KOPT-K1 (cell line): ENCODE results near the gene ADAMTSL4.

Experiments
- H3K27ac ChIP-seq: fragments of 200-600 bp; sonication (generic); 2 replicates; pipeline ENCODE4 v1.5.1; 2016; ENCODE audit warnings: antibody characterized with exemption, mild to moderate bottlenecking, low read depth, low read length; ENCODE audit not compliant: poor library complexity, severe bottlenecking
- H3K36me3 ChIP-seq: fragments of 200-600 bp; sonication (generic); 2 replicates; pipeline ENCODE4 v1.5.1; 2017; ENCODE audit warnings: antibody characterized with exemption, mild to moderate bottlenecking, low read length, moderate library complexity; ENCODE audit not compliant: insufficient read depth
- H3K9me3 ChIP-seq: fragments of 200-600 bp; sonication (generic); 2 replicates; pipeline ENCODE4 v1.5.1; 2017; ENCODE audit warnings: antibody characterized with exemption, low read length, mild to moderate bottlenecking; ENCODE audit not compliant: insufficient read depth, poor library complexity, severe bottlenecking

Gene ADAMTSL4

GRCh38 chr1:150548632-150549495 is at the start of gene ADAMTSL4:
TSS of gene ADAMTSL4 (plus strand) at chr1:150549408. CDS start at chr1:150552289, 2,881 bp downstream.
- H3K9me3 ChIP-seq = no peaks in the 10 kb centered on the region
- H3K36me3 ChIP-seq = no peaks in the 10 kb centered on the region
- H3K27ac ChIP-seq = no peak within 1 kb of the TSS

DNA sequence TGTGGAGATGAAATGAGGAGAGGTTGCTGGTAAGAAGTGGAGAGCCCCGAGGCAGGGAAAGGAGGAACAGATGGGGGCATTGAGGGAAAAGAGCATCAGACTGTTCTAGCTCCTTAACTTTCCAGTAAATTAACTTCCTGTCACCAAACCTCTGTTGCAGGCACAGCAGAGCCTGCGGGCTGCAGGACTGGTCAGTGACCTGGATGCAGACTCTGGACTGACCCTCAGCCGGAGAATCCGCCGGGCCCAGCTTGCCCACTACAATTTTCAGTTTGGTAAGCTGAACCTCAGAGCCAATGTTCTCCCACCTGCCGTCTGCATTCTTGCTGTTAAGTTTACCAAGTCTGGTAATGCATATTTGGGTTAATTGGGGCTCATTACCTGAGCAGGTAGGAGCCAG is 43.8 kb upstream of the ADAMTSL4 start:
- no peaks in the 10 kb centered on the region for H3K9me3 ChIP-seq
- peaks cover 56% of the 10 kb centered on the region for H3K36me3 ChIP-seq
- no peak overlapping the region for H3K27ac ChIP-seq

DNA sequence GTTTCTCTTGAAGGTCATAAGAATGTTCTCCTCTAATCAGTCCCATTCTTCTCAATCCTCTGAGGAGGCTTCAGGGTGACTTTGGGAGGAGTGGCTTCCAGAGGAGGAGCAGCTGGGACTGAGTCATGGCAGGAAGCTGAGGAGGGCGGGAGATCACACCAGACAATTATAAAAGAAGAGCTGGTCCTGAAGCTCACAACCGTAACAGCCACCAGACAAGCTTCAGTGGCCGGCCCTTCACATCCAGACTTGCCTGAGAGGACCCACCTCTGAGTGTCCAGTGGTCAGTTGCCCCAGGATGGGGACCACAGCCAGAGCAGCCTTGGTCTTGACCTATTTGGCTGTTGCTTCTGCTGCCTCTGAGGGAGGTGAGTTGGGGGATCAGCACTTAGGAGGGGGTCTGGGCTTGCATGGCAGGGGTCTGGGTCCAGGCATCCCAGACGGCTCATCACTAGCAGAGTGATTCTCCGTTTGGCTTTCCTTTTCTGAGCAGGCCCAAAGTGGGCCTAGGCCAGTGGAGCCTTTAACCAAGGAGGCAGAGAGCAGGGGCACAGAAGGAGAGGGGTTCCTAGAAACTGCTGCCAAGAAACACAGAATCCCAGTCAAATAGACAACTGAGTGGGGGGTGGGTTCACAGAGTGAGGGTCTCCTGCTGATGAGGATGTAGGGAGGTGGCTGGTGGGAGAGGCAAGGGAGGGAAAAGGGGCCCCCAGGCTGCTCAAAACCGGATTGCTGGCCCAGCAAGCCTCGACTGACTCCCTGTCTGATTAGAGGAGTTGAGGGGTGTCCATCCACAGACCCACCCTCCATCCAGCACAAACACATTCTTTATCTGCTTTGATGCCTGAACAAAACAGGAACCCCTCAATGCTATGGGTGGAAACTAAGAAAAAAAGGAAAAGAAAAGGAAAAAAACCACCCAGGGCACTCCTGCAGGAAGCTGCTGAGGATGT is 41.0 kb upstream of the ADAMTSL4 start, which contains the start of gene ECM1:
Gene ECM1, plus strand, starts transcription at position 198 of the 953 bp plus-strand sequence. Its CDS starts 101 bp downstream, at position 299.
- Histone ChIP-seq H3K36me3 (peaks cover 37% of the 10 kb centered on the region), H3K27ac (no peak within 1 kb of the TSS)

GRCh38 chr1:150508982-150509381 is 40.2 kb upstream of the ADAMTSL4 start:
- Histone ChIP-seq H3K36me3 (peaks cover 33% of the 10 kb centered on the region), H3K9me3 (no peaks in the 10 kb centered on the region), H3K27ac (no peak overlapping the region)

More for the DNA sequence above, 41.0 kb upstream of the ADAMTSL4 start, which contains the start of gene ECM1:
- H3K9me3 ChIP-seq = no peaks in the 10 kb centered on the region

DNA sequence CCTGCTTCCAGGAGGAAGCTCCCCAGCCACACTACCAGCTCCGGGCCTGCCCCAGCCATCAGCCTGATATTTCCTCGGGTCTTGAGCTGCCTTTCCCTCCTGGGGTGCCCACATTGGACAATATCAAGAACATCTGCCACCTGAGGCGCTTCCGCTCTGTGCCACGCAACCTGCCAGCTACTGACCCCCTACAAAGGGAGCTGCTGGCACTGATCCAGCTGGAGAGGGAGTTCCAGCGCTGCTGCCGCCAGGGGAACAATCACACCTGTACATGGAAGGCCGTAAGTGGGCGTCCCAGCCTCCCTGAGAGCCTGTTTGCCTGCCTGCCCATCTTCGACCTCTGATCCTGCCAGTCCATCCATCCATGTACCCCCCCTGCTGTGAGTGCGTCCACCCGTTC is 37.7 kb upstream of the ADAMTSL4 start:
- H3K36me3 ChIP-seq = peaks cover 7% of the 10 kb centered on the region; the same call in 1 of the 2 replicates
- no peaks in the 10 kb centered on the region for H3K9me3 ChIP-seq
- no peak overlapping the region for H3K27ac ChIP-seq

DNA sequence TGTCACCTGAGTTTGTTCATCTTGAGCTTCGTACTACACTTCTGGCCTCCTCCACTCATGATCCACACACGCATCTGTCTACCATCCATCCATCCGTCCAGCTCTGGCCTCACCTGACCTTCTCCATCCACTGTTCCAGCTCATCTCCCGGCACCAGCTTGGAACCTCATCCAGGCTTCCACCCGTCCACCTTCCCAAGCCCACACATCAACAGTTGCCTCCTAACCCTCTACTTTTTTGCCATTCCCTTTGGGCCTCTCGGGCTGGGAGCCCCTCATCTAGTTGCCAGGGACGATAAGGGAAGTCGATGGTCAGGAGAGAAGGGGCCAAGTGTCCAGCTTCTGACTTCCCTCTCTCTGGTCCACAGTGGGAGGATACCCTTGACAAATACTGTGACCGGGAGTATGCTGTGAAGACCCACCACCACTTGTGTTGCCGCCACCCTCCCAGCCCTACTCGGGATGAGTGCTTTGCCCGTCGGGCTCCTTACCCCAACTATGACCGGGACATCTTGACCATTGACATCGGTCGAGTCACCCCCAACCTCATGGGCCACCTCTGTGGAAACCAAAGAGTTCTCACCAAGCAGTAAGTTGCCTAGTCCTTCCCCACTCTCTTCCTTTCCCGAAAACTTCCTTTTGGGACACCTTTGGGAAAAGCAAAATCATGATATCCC is 37.1 kb upstream of the ADAMTSL4 start:
- H3K27ac ChIP-seq = no peak overlapping the region
- H3K9me3 ChIP-seq = no peaks in the 10 kb centered on the region
- peaks cover 1% of the 10 kb centered on the region; the same call in 1 of the 2 replicates for H3K36me3 ChIP-seq

DNA sequence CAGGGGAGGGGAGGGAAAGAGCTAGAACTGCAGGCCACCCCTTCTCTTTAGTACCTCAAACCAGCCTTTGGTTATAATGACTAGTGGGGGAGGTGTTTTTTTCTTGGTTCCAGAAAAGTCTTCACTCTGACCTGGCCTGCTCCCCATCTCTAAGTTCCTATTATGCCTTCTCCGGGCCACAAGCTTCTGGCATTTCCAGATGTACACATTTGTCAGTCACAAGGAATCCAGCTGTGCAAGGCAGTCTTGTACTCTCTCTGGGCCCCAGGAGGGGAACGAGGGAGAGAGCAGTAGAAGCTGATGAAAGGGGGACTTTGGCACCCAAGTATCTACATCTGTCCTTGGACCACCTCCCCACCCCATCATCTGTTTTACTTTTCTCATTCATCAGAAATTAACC is 36.4 kb upstream of the ADAMTSL4 start:
- no peak overlapping the region for H3K27ac ChIP-seq
- H3K36me3 ChIP-seq = no peaks in the 10 kb centered on the region
- H3K9me3 ChIP-seq = no peaks in the 10 kb centered on the region

GRCh38 chr1:150513351-150513791 is 35.8 kb upstream of the ADAMTSL4 start:
- H3K9me3 ChIP-seq = no peaks in the 10 kb centered on the region
- H3K36me3 ChIP-seq = no peaks in the 10 kb centered on the region
- H3K27ac ChIP-seq = no peak overlapping the region

DNA sequence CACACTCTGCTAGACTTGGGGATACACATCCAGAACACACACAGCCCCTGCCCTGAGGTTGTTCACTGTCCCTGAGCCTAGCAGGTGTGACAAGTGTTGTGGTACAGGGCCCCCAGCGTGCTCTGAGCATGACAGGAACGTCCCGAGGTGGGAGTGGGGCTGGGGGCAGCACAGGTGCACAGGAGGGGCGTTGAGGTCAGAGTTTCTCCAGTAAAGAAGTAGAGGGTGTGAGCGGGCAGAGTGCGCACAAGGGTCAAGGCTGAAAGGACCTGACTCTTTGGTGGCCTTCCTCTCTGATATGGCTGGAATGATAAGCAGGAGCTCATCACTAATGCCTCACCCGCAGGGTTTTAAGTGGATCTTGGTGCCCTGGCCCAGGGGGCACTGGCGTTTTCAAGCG is 34.9 kb upstream of the ADAMTSL4 start:
- Histone ChIP-seq H3K36me3 (no peaks in the 10 kb centered on the region), H3K9me3 (no peaks in the 10 kb centered on the region), H3K27ac (no peak overlapping the region)

DNA sequence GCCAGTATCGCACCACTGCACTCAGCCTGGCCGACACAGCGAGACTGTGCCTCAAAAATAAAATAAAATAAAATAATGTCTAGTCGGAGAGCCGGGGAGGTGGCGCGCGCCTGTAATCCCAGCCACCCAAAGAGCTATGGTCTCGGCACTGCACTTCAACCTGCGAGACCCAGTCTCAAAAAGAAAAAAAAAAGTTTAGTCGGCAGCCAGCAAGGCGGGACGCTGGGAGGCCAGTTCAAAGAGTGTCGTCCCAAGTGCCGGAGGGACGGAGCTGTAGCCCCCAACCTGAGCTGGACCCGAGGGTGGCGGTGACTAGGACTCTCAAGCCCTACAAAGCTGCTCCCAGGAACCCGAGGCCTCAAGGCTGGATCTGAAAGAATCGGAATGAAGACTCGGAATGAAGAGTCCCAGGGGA is 34.3 kb upstream of the ADAMTSL4 start:
- Histone ChIP-seq H3K36me3 (no peaks in the 10 kb centered on the region), H3K9me3 (no peaks in the 10 kb centered on the region), H3K27ac (no peak overlapping the region)

DNA sequence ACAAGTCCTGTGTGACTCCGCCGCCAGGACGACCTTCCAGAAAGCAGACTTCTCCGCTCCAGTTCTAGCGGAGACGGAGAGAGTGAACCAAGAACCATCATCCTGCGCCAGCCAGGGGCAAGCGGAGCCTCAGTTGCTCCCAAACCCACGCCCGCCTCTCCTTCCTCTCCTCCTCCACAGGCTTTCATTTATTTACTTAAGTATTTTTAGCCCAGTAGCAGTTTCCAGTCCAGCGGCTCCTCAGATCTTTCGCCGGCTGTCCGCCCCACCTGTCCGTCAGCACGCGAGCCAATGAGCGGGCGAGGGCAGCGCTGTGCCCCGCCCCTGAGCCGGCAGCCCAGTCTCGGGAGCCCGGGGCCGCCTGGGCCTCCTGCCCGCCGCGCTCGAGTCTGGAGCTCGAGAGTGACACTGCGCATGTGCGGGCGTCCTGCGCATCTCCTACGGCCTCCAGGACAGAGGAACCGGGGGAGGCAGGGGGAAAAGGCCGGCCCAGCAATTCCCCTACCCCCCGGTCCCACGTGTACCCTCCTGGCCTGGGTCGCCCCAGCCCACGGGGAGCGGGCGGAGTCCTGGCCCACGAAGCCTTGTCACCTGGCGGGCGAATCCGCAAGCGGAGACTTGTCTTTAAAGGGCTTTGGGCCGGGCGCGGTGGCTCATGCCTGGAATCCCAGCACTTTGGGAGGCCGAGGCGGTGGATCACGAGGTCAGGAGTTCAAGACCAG is 33.7 kb upstream of the ADAMTSL4 start, which contains the start of gene FALEC:
Gene FALEC, plus strand, starts transcription at position 425 of the 722 bp plus-strand sequence.
- no peaks in the 10 kb centered on the region for H3K9me3 ChIP-seq
- H3K36me3 ChIP-seq = no peaks in the 10 kb centered on the region
- H3K27ac ChIP-seq = peak within 1 kb of the TSS; percentile 48

DNA sequence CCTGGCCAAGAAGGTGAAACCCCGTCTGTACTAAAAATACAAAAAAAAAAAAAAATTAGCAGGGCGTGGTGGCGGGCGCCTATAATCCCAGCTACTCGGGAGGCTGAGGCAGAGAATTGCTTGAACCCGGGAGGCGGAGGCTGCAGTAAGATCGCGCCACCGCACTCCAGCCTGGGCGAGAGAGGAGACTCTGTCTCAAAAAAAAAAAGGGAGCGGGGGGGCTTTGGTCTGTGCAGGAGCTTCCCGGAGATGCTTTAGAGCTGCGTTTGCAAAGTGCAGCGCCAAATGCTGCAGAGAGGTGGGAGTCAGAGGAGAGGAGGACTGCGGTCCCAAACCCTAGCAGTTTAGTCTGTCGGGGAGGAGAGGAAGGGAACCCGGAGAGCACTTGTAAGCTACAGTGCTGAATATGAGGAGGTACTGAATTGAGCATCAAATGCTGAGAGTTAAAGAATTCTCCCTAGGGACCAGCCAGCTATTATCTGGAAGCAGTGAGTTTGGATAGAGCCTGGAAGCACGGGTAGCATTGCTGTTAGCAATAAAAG is 33.1 kb upstream of the ADAMTSL4 start:
- H3K9me3 ChIP-seq = no peaks in the 10 kb centered on the region
- no peak overlapping the region for H3K27ac ChIP-seq
- no peaks in the 10 kb centered on the region for H3K36me3 ChIP-seq

GRCh38 chr1:150516616-150517015 is 32.6 kb upstream of the ADAMTSL4 start:
- H3K36me3 ChIP-seq = no peaks in the 10 kb centered on the region
- no peak overlapping the region for H3K27ac ChIP-seq
- H3K9me3 ChIP-seq = no peaks in the 10 kb centered on the region
